PC-3 (cell line): ENCODE measurements around the gene PPP1R9B. TPM values are rescaled to one million over a fixed set of nuclear protein-coding genes. Genes with fewer than 3 reads are reported as not detected.
A peak's percentile ranks its signal among the peaks of the same experiment; 100 is the strongest.

Experiments used
- ATAC-seq: fragments of 200-7000 bp; cut with Tn5 transposase; 2 replicates; pipeline ENCODE4 v1.9.1; 2020; ENCODE audit warnings: mild to moderate bottlenecking, moderate library complexity
- BruUV-seq: library from RNA; stranded (reverse); fragments of 400-500 nt; replicated peaks from 2 replicates; lab custom pipeline; 2021; lab: Mats Ljungman, UMichigan
- CTCF ChIA-PET: fragments of 300-600 bp; sonication (Branson Sonifier 250); formaldehyde crosslinking; loops from one replicate; lab custom pipeline; 2022; ENCODE audit warnings: antibody characterized with exemption; lab: Charles Lee
- POLR2A ChIA-PET: fragments of 300-600 bp; sonication (Branson Sonifier 250); formaldehyde crosslinking; loops from one replicate; lab custom pipeline; 2022; ENCODE audit warnings: antibody characterized with exemption; ENCODE audit not compliant: unreplicated experiment; lab: Charles Lee
- DNase-seq: peaks from one replicate; pipeline ENCODE4 v3.0.0-alpha.2; 2015
- H2AFZ ChIP-seq: fragments of 300-600 bp; sonication (generic); 2 replicates; pipeline ENCODE4 v1.6.0; 2016; ENCODE audit warnings: antibody characterized with exemption, low read length
- H3F3A ChIP-seq: fragments of 300-600 bp; sonication (generic); one replicate; pipeline ENCODE4 v1.6.0; 2017; ENCODE audit warnings: antibody characterized with exemption, low read length, control low read depth, mild to moderate bottlenecking; ENCODE audit not compliant: unreplicated experiment
- H3K27ac ChIP-seq: fragments of 300-600 bp; sonication (generic); 2 replicates; pipeline ENCODE4 v1.5.1; 2016; ENCODE audit warnings: mild to moderate bottlenecking, low read length
- H3K27me3 ChIP-seq: fragments of 300-600 bp; sonication (generic); 2 replicates; pipeline ENCODE4 v1.6.1; 2016; ENCODE audit warnings: low read length, mixed read lengths
- H3K36me3 ChIP-seq: fragments of 300-600 bp; sonication (generic); 2 replicates; pipeline ENCODE4 v1.6.1; 2016; ENCODE audit warnings: low read depth, mixed run types, low read length, mixed read lengths
- H3K4me1 ChIP-seq: fragments of 300-600 bp; sonication (generic); 2 replicates; pipeline ENCODE4 v1.5.1; 2016; ENCODE audit warnings: low read length; ENCODE audit not compliant: insufficient read depth
- H3K4me2 ChIP-seq: fragments of 300-600 bp; sonication (generic); 2 replicates; pipeline ENCODE4 v1.6.0; 2016; ENCODE audit warnings: low read length
- H3K4me3 ChIP-seq: fragments of 300-600 bp; sonication (generic); 2 replicates; pipeline ENCODE4 v1.5.1; 2016; ENCODE audit warnings: mild to moderate bottlenecking, low read length, mixed read lengths
- H3K79me2 ChIP-seq: fragments of 300-600 bp; sonication (generic); 2 replicates; pipeline ENCODE4 v1.6.1; 2017; ENCODE audit warnings: low read length, mixed read lengths
- H3K9ac ChIP-seq: fragments of 300-600 bp; sonication (generic); 2 replicates; pipeline ENCODE4 v1.6.0; 2016; ENCODE audit warnings: mild to moderate bottlenecking, low read length
- H3K9me2 ChIP-seq: fragments of 300-600 bp; sonication (generic); replicated peaks from 2 replicates; pipeline ENCODE4 v1.6.1; 2016; ENCODE audit warnings: mixed run types, low read length, mixed read lengths
- H3K9me3 ChIP-seq: fragments of 300-600 bp; sonication (generic); 2 replicates; pipeline ENCODE4 v1.6.1; 2016; ENCODE audit warnings: low read length, mixed read lengths
- H4K20me1 ChIP-seq: fragments of 300-600 bp; sonication (generic); 2 replicates; pipeline ENCODE4 v1.6.1; 2016; ENCODE audit warnings: low read length, mixed read lengths
- CTCF ChIP-seq: fragments of 300-600 bp; sonication (generic); conservative IDR thresholded peaks from 2 replicates; pipeline ENCODE4 v1.5.1; 2017; ENCODE audit warnings: antibody characterized with exemption, low read depth, mild to moderate bottlenecking, low read length
- EZH2 ChIP-seq: fragments of 300-600 bp; sonication (generic); IDR thresholded peaks from one replicate; pipeline ENCODE4 v1.6.1; 2017; ENCODE audit warnings: antibody characterized with exemption, mild to moderate bottlenecking, low read length; ENCODE audit not compliant: unreplicated experiment
- EZH2phosphoT487 ChIP-seq: fragments of 300-600 bp; sonication (generic); IDR thresholded peaks from 2 replicates; pipeline ENCODE4 v1.6.1; 2018; ENCODE audit warnings: mild to moderate bottlenecking, antibody characterized with exemption, low read length, borderline replicate concordance
- intact Hi-C: fragments of 100-400 bp; cut with micrococcal nuclease; formaldehyde crosslinking; loops from 2 replicates; pipeline ENCODE4 v1.9.0; 2023
- total RNA-seq: library from RNA; depleted of rRNA; stranded (reverse); fragments of >200 nt; gene quantifications from 2 replicates; pipeline ENCODE4 v1.2.3, GENCODE V29; 2014

PPP1R9B gene
- total RNA-seq, 1 experiment from 2014 or later, result 67.7 TPM

GRCh38 chr17:50153650-50154575, 3.4 kb upstream of the PPP1R9B start:
- Histone ChIP-seq H3K27ac (peak overlapping the region; percentile 45), H3F3A (no peaks in the 10 kb centered on the region), H3K36me3 (no peaks in the 10 kb centered on the region), H3K4me2 (no peak overlapping the region), H3K9me3 (no peaks in the 10 kb centered on the region), H3K9me2 (no peaks in the 10 kb centered on the region), H3K4me1 (peaks cover 29% of the 10 kb centered on the region), H3K79me2 (peaks cover 18% of the 10 kb centered on the region), H4K20me1 (no peaks in the 10 kb centered on the region), H2AFZ (no peak overlapping the region), H3K4me3 (no peak overlapping the region), H3K9ac (no peak overlapping the region), H3K27me3 (no peaks in the 10 kb centered on the region)
- CTCF ChIA-PET, result no interaction called here
- POLR2A ChIA-PET, result no interaction called here
- intact Hi-C loops, result loop anchor here (5.0 kb wide), 1 partner anchor 127 kb away; no protein-coding TSS in a partner anchor
- DNase-seq (peak; percentile 55), ATAC-seq (no peak)
- no TSS peak for BruUV-seq
- no peak for TF ChIP-seq EZH2
- no peak for TF ChIP-seq CTCF
- no peak for TF ChIP-seq EZH2phosphoT487

GRCh38 chr17:50152736-50153135, 2.3 kb upstream of the PPP1R9B start:
- H3F3A ChIP-seq, result no peaks in the 10 kb centered on the region
- no peak for ATAC-seq
- H3K36me3 ChIP-seq, result no peaks in the 10 kb centered on the region
- DNase-seq, result no peak
- H3K9me3 ChIP-seq, result no peaks in the 10 kb centered on the region
- no peaks in the 10 kb centered on the region for H3K27me3 ChIP-seq
- peak overlapping the region; percentile 82 for H3K27ac ChIP-seq
- H3K79me2 ChIP-seq, result peaks cover 30% of the 10 kb centered on the region
- POLR2A ChIA-PET, result interaction anchor here (0.5 kb wide), 1 partner anchor 572 kb away, joined by 3 read pairs; no protein-coding TSS in a partner anchor
- peak overlapping the region; percentile 68 for H3K9ac ChIP-seq
- no peaks in the 10 kb centered on the region for H3K9me2 ChIP-seq
- peak overlapping the region; percentile 99 for H3K4me2 ChIP-seq
- peak overlapping the region; percentile 93; the same call in 1 of the 2 replicates for H2AFZ ChIP-seq
- CTCF ChIA-PET, result interaction anchor here (1.3 to 1.6 kb wide), 3 partner anchors 8 to 58 kb away, joined by 3 to 11 read pairs (median 7); partner anchors contain the start of gene PDK2
- TF ChIP-seq EZH2phosphoT487 (no peak), EZH2 (no peak), CTCF (no peak)
- intact Hi-C loops, result loop anchor here (1.0 to 5.0 kb wide), 2 partner anchors 9 to 125 kb away; no protein-coding TSS in a partner anchor
- peaks cover 10% of the 10 kb centered on the region; the same call in 1 of the 2 replicates for H4K20me1 ChIP-seq
- H3K4me3 ChIP-seq, result peak overlapping the region; percentile 90; the same call in 1 of the 2 replicates
- BruUV-seq, result no TSS peak
- H3K4me1 ChIP-seq, result peaks cover 39% of the 10 kb centered on the region
